AG04450 (cell line): ENCODE measurements around the gene RABGGTA. TPM values are rescaled to one million over a fixed set of nuclear protein-coding genes. Genes with fewer than 3 reads are reported as not detected.
A peak's percentile ranks its signal among the peaks of the same experiment; 100 is the strongest.

Experiments
- CTCF ChIA-PET: fragments of 300-600, 350-600 bp; formaldehyde crosslinking; extraction: SDS; loops from one replicate; lab custom pipeline; 2022; ENCODE audit warnings: antibody characterized with exemption, inconsistent platforms; lab: Charles Lee
- POLR2A ChIA-PET: fragments of 350-600 bp; formaldehyde crosslinking; extraction: SDS; loops from one replicate; lab custom pipeline; 2021; ENCODE audit warnings: antibody characterized with exemption, inconsistent platforms; lab: Yijun Ruan, JAX
- DNase-seq: peaks from one replicate; pipeline ENCODE4 v3.0.0-alpha.2; 2011; ENCODE audit warnings: low read depth, low spot score
- H3K27ac ChIP-seq: one replicate; pipeline ENCODE4 v1.5.1; 2012; ENCODE audit warnings: low read depth, low read length, control low read depth
- H3K27me3 ChIP-seq: one replicate; pipeline ENCODE4 v1.6.0; 2012; ENCODE audit warnings: low read length; ENCODE audit not compliant: control insufficient read depth, insufficient read depth
- H3K4me3 ChIP-seq: 2 replicates; pipeline ENCODE4 v1.5.1; 2011; ENCODE audit warnings: mild to moderate bottlenecking, low read depth, low read length, control low read depth
- H3K9me3 ChIP-seq: 2 replicates; pipeline ENCODE4 v1.5.1; 2012; ENCODE audit warnings: low read length; ENCODE audit not compliant: control insufficient read depth, insufficient read depth
- polyA plus RNA-seq: library from polyadenylated mRNA; depleted of rRNA; stranded (reverse); fragments of >200 nt; gene quantifications from 2 replicates; pipeline ENCODE4 v1.2.3, GENCODE V29; 2011
- TF ChIP-seq, protein P1 (sequence below): IDR thresholded peaks from 2 replicates; pipeline ENCODE4 v1.5.1; 2011; ENCODE audit warnings: low read depth, low read length, control low read depth, inconsistent platforms

The RABGGTA gene
- polyA plus RNA-seq, 1 experiment: 17.9 TPM

DNA sequence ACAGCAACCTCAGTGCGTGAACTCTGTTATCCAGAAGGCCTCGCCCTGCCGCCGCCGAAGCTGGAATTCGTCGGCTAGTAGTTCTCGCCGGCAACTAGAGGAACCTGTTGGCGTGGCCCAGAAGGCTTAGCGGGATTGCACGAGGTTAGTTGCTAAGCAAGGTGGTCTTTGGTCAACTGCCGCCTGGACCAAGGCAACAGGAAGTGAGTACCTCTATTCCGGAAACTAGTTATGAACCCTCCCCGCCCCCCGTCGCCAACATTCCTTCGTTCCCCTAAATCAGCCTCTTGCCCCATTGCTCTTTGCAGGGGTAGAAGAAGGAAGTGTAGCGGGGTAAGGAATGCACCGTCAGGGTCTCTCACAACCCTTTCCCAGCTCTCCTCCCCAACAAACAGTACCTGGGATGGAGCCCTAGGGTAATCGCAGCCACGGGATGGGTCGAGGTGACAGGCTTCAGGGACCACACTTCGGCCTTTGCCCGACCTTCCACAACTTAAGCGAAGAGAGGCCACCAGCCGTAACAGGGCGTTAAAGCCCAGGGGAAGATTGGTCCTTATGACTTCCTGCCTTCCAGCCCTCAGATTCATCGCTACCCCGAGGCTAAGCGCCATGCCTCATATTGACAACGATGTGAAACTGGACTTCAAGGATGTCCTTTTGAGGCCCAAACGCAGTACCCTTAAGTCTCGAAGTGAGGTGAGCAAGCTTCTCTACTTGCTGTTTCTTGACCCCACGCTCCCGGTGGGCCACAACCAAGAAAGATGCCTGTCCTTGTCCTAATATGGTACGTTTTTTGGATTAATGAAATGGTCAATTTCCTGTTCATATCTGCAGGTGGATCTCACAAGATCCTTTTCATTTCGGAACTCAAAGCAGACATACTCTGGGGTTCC is 38.5 kb downstream of the RABGGTA start, which contains the start of gene GMPR2:
GMPR2 (plus strand) TSS at position 285 of the 893 bp plus-strand sequence; CDS start at position 610, 325 bp downstream.
- DNase-seq: no peak
- peak within 1 kb of the TSS; percentile 95 for H3K4me3 ChIP-seq
- TF ChIP-seq, protein P1, sequence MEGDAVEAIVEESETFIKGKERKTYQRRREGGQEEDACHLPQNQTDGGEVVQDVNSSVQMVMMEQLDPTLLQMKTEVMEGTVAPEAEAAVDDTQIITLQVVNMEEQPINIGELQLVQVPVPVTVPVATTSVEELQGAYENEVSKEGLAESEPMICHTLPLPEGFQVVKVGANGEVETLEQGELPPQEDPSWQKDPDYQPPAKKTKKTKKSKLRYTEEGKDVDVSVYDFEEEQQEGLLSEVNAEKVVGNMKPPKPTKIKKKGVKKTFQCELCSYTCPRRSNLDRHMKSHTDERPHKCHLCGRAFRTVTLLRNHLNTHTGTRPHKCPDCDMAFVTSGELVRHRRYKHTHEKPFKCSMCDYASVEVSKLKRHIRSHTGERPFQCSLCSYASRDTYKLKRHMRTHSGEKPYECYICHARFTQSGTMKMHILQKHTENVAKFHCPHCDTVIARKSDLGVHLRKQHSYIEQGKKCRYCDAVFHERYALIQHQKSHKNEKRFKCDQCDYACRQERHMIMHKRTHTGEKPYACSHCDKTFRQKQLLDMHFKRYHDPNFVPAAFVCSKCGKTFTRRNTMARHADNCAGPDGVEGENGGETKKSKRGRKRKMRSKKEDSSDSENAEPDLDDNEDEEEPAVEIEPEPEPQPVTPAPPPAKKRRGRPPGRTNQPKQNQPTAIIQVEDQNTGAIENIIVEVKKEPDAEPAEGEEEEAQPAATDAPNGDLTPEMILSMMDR: no peak
- peak within 1 kb of the TSS; percentile 90 for H3K27ac ChIP-seq
- ChIA-PET POLR2A (interaction anchor here (0.9 kb wide), 1 partner anchor 9 kb away, joined by 7 read pairs; the partner anchor contains the start of gene TINF2), CTCF (interaction anchor here (0.6 kb wide), 1 partner anchor 1149 kb away, joined by 8 read pairs; no protein-coding TSS in a partner anchor)
- no peaks in the 10 kb centered on the region; the same call in 1 of the 2 replicates for H3K9me3 ChIP-seq
- H3K27me3 ChIP-seq: no peaks in the 10 kb centered on the region

DNA sequence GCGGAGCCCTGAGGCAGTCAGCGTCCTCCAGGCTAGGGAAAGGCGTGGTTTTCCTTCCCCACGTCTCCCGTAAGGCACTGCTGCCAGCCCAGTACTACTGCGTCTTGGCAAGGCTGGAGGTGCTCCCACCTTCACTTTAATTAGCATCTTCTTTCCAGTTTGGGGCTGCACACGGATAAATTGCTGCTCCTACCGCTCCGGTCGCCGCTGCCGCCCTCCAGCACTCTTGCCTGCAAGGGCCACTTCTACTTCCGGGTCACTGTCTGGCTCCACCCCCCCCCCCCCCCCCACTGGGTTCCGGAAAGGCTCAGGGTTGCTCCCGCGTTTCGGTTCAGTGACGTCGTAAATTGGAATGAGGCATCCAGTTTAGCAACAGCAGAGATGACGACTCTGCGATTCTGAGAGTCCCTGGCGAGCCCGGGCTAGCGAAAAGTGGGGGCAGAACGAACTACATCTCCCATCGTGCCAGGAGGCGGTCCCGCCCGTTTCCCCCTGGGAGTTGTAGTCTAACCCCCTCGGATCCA is 39.2 kb downstream of the RABGGTA start, which contains the start of gene NEDD8:
NEDD8 (minus strand) TSS at position 247 of the 524 bp plus-strand sequence; CDS start at position 147, 100 bp downstream.
- TF ChIP-seq, protein P1: no peak
- H3K9me3 ChIP-seq: no peaks in the 10 kb centered on the region; the same call in 1 of the 2 replicates
- peak within 1 kb of the TSS; percentile 90 for H3K27ac ChIP-seq
- H3K4me3 ChIP-seq: peak within 1 kb of the TSS; percentile 95
- ChIA-PET POLR2A (interaction anchor here (0.9 kb wide), 1 partner anchor 10 kb away, joined by 7 read pairs; the partner anchor contains the start of gene TINF2), CTCF (no interaction called here)
- no peaks in the 10 kb centered on the region for H3K27me3 ChIP-seq
- DNase-seq: peak; percentile 86

DNA sequence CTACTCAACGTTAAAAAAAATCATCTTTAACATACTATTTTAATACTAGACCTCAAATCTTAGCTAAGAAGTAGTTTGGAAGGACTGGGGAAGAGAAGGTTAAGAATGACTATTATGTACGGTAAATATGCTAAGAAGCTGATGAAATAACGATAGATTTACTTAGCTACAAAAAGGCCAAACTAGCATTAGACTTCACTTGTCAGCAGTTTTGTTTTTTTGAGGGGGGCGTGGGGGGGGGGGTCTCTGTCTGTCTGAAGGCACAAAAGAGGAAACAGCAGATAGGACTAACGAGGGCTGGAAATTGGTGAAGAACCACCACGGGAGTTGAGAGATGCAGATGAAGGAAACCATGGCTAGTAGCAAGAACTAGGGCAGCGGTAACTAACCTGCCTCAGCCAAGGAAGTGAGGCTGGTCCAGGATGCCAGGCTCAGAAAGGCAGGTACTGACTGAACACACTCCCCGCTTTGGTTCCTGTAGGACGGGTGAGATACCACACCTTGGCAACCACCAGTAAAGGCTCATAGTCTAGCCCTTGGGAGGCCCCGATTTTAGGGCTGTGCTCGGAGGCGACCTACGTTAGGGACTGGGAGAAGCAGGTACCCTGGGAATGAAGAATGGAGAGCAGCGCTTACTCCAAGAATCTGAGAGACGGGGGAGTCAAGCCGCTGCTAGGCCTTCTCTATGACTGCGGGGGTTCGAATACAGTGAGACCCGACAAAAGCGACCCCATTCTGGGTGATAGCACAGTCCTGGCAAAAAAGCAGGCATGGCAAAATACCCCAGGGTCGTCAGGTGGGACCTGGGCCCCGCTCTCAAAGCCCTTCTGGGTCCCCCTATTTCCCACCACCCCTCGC is 39.9 kb downstream of the RABGGTA start:
- Histone ChIP-seq H3K9me3 (no peaks in the 10 kb centered on the region; the same call in 1 of the 2 replicates), H3K27me3 (no peaks in the 10 kb centered on the region), H3K4me3 (peak overlapping the region; percentile 95), H3K27ac (peak overlapping the region; percentile 90)
- no peak for DNase-seq
- ChIA-PET POLR2A (interaction anchor here (0.9 kb wide), 1 partner anchor 16 kb away, joined by 3 read pairs; the partner anchor contains the start of gene MDP1), CTCF (interaction anchor here (0.6 to 1.0 kb wide), 6 partner anchors 11 to 205 kb away, joined by 3 to 8 read pairs (median 3); partner anchors contain the start of genes CIDEB and TINF2)
- TF ChIP-seq, protein P1: no peak

DNA sequence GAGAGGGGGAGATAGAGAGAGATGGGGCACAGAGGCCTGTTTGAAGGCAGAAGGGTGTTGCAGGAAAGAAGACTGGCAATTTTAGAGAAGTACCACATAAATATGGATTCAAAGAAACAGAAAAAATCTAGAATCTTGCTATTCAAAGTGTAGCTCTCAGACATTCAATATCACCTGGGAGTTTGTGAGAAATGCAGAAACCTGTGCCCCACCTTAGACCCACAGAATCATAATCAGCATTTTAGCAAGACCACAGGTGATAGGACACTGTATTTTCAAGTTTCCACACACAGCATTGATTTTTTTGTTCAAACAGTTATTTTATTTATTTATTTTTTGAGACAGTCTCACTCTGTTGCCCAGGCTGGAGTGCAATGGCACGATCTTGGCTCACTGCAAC is 42.5 kb downstream of the RABGGTA start:
- POLR2A ChIA-PET: interaction anchor here (2.0 kb wide), 1 partner anchor 14 kb away, joined by 4 read pairs; the partner anchor contains the start of gene TINF2
- no peak overlapping the region for H3K27ac ChIP-seq
- TF ChIP-seq, protein P1: no peak
- CTCF ChIA-PET: interaction anchor here (0.6 to 2.3 kb wide), 5 partner anchors 14 to 95 kb away, joined by 3 to 11 read pairs (median 5); partner anchors contain the start of genes CIDEB, EMC9, IRF9 and TINF2
- no peak overlapping the region for H3K4me3 ChIP-seq
- no peak for DNase-seq
- no peaks in the 10 kb centered on the region for H3K27me3 ChIP-seq
- H3K9me3 ChIP-seq: no peaks in the 10 kb centered on the region; the same call in 1 of the 2 replicates
